Astrocyte of the hippocampus (primary cell): ENCODE measurements around the gene BAIAP2.
"Not testable (repeated sequence)": the region's sequence is repeated elsewhere in the genome, so short reads cannot be mapped to it uniquely, and the experiment has no call there.

ENCODE experiments used
- DNase-seq: peaks from one replicate; pipeline ENCODE4 v3.0.0; 2011; ENCODE audit warnings: low read depth, low spot score

The BAIAP2 gene

DNA sequence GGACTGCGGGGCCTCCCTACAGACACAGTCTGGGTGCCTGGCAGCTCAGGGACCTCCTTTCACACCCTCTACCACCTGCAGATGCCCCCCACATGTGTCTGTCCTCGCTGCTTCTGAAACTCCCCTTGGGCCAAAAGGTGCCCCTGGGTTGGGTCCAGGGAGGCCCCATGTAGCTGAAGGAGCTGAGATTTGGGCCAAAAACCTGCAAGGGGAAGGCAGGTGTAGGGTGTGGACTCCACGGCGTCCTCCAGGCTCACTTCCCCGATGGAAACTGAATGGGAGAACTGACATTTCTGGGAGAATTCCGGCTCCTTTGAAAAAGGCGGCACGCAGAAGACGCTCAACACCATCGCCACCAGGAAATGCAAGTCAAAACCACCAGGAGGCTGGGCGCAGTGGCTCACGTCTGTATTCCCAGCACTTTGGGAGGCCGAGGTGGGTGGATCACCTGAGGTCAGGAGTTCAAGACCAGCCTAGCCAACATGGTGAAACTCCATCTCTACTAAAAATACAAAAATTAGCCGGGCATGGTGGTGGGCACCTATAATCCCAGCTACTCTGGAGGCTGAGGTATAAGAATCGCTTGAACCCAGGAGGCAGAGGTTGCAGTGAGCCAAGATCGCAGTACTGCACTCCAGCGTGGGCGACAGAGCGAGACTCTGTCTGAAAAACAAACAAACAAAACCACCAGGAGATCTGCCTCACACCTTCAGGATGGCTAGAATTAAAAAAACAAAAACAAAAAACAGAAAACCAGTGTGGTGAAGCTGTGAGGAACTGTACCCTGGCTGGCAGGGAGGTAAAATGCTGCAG is 13.2 kb upstream of the BAIAP2 start:
- no peak for DNase-seq

DNA sequence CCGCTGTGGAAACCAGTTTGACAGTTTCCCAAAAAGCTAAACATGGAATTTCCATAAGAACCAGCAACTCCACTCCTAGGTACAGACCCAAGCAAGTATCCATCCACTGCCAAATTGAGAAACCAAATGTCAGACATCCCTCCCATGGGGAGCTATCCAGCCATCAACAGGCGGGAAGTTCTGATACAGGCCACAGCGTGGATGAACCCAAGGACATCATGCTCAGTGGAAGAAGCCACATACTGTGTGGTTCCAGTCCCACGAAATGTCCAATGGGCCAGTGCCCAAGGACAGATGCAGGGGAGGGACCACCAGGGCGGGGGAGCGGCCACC is 12.6 kb upstream of the BAIAP2 start:
- no peak for DNase-seq

DNA sequence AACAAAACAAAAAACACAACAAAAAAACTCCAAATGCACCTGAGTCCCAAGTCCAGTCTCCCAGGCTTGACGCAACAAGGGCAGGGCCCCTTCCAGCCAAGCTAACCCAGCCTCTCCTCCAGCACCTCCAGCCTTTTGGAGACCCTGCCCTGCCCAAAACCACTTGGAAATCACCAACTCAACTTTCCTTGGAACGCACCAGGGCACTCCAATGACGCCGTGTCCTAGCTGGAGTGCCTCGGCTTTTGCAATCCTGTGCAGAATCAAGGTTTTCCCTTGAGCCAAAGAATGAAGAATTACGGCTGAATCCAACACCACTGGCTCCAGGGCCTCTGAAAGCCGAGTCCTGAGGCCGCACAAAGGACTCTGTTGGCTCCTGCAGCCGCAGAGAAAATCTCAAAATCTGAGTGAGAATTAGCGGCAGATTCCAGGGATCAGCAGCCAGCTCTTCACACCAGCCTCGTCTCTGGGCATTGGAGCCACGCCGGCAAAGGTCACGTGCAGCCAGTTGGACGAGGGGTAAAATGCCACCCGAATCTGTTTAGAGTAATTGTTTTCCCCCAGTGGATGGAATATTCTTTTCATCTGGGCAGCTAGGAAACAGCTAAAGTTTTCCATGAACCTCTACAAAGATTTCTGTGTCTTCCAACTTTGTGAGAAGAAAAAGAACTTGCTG is 9.7 kb upstream of the BAIAP2 start:
- no peak for DNase-seq

DNA sequence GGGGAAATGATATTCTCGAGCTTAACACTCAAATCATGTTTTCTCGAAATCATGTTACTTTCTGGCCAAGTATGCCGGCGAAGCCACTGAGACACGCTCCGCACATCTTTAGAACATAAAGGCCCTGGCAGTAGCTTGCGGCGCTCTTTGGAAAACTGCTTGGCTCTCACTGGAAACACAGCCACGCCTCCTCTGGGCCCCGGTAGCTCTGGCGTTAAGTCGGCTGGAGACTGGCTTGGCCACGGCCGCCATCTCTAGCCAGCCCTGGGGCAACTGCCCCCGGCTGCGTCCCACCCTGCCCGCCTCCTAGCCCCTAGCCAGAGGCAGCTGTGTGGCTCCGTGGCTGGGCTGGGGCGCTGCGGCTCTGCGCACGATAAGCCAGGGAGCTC is 9.2 kb upstream of the BAIAP2 start:
- DNase-seq: peak; percentile 60

DNA sequence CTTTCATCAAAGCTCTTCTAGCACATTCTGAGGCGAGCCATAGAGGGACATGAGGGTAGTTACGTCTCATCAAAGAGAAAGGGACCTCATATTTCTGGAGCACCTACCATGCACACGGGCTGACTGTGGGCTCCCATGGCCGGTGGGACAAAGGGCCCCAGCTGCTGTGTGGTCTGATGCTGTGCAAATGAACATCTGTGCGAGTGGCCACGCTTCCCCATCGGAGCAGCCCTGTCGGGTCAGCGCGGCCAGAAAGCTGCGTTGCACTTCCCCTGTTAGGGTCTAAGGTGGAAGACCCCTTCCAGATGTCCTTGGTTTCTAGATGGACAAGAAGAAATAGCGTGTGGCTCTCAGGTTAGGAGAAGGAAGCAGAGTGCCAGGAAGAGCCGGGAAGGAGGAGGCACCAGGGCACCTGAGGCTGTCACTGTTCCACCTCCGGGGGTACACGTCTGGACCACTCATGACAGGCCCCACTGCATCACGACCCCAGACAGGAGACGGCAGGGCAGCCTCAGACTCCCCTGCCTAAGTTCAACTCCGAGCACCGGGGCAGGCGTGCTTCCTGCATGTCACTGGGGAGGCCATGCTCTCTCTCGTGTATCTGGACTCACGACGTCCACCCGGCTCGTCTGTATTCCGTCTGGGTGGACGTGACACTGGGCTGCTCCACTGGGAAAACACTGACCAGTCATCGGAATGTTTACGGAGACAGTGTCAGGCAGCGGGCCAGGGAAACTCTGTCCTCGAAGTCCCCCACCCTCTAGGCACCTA is 8.5 kb upstream of the BAIAP2 start:
- DNase-seq: no peak

DNA sequence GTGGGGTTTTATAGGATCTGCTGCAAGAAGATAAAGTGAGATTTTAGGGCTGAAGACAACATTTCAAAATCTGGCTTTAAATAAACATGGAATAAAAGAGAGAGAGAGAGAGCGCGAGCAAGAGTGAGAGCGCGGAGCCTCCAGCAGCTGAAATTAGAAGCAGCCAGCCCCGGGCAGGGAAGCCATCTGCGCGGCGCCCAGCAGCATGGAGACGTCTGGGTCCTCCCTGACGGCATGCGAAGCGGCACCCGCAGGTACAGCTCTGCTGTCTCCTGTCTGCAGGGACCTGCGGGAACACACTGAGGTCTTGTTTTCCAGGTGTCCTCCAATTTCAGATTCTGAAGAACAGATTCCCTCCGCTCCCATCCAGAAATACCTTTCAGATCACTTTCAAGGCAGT is 7.9 kb upstream of the BAIAP2 start:
- DNase-seq: no peak

DNA sequence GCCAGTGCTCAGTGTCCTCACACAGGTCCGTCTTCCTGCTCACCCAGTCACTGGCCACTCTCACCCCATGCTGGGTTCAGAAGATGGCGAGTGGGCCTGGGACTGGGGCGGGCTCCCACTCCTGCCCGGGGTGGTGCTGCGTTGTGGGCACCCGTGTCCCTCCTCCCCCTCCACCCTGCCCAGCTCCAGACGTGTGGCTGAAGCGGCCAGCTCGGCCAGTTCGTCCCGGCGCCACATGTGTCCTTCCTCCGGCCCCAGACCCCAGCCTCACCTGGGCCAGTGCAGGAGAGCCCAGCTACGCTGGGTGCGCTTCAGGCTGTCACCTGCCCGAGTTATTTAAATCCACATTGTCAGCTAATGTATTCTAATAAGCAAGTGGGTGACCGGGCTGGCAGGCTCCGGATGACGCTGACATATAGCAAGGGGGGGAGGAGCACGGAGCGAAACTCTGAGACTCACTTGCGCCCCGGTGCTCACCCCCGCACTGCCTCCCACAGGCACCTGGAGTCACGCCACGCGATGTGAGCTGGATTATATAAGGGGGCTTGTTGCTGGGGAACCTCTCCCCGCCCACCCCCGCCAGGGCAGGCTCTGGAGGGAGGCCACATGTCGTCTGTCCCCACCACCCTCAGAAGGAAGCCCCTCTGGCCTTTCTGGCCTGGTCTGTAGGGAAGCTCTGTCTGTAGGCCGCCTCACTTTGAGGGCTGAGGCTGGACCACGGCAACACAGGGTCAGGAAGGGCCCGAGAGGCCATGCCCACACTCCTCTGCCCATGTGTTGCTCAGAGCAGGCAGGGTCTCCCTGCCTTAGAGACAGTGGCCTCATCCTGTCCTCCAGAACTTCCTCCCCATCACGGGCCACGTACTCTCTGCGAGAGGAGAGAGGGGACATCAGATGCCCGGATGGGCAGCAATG is 7.1 kb upstream of the BAIAP2 start:
- no peak for DNase-seq

DNA sequence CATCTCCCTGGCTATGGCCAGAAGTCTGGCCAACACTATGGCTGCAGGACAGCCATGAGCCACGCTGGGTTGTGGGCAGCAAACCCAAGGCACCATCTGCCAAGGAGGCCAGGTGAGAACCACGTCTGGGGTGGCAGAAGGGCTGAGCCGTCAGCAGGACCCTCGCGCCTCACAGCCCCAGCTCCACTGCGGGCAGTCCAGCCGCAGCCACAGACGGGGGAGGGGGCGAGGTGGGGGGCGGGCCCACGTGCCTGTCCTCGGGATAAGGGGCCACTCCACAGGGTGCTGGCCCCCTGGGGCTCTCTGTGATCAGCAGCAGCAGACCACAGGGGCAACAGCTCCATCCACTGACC is 6.5 kb upstream of the BAIAP2 start:
- no peak for DNase-seq

DNA sequence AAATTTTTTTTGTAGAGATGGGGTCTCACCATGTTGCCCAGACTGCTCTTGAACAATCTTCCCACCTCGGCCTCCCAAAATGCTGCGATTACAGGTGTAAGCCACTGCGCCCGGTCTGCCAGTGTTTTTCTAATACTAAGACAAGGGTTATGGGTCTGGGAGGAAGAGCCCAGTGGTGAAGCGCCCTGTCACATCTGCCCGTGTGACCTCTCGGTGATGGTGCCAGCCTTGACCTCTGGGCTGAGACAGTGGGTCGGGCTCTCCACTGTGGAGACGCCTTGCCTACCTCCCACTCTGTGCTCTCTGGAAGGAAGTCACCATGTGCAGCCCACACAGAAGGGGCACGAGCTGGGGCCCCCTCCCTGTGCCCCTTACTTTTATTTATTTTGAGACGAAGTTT is 5.1 kb upstream of the BAIAP2 start:
- DNase-seq: no peak

DNA sequence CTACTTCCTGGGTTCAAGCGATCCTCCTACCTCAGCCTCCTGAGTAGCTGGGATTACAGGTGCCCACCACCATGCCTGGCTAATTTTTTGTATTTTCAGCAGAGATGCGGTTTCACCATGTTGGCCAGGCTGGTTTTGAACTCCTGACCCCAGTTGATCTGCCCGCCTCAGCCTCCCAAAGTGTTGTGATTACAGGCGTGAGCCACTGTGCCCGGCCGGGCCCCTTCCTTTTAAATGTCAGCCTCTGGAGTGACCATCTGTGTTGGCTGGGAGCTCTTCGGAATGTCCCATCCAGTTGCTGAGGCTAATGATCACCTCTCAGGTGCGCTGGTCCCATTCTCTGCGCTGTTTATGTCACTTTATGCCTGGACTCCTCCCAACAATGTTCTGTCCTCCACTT is 4.6 kb upstream of the BAIAP2 start:
- not testable (repeated sequence) for DNase-seq

DNA sequence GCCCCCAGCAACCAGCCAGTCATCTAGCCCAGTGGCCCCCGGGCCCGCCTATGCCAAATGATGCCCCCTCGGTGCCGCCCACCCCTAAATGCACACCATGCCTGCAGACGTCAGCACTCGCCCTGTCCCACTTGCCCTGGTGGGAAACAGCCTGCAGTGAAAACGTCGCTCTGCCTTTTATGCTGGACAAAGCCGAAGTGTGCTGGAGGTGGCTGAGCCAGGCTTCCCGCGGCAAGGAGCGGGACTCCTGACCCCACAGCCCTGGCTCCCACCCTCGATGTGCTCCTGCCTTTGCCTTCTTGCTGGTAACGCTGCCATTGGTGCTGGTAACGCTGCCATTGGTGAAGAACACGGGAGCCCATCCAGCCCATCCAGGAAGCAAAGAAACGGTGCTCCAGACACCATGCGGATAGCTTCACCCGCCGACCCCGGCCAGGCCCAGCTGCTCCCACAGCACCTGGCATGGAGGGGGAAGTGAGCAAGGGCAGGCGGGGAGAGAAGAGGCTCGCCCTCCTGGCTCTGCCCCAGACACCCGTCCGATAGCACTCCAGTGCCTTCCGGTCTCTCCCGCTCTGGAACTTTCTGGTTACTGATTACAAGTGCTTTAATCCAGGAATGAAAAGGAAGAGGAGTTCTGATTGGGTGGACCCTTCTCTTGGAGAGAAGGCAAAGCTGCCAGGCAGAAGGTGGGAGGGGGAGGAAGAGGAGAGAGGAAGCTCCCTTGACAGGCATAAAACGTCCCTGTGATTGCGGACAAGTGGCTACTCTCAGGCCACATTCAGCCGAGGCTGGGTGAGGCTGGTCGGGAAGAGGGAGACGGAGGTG is 4.0 kb upstream of the BAIAP2 start:
- DNase-seq: no peak

DNA sequence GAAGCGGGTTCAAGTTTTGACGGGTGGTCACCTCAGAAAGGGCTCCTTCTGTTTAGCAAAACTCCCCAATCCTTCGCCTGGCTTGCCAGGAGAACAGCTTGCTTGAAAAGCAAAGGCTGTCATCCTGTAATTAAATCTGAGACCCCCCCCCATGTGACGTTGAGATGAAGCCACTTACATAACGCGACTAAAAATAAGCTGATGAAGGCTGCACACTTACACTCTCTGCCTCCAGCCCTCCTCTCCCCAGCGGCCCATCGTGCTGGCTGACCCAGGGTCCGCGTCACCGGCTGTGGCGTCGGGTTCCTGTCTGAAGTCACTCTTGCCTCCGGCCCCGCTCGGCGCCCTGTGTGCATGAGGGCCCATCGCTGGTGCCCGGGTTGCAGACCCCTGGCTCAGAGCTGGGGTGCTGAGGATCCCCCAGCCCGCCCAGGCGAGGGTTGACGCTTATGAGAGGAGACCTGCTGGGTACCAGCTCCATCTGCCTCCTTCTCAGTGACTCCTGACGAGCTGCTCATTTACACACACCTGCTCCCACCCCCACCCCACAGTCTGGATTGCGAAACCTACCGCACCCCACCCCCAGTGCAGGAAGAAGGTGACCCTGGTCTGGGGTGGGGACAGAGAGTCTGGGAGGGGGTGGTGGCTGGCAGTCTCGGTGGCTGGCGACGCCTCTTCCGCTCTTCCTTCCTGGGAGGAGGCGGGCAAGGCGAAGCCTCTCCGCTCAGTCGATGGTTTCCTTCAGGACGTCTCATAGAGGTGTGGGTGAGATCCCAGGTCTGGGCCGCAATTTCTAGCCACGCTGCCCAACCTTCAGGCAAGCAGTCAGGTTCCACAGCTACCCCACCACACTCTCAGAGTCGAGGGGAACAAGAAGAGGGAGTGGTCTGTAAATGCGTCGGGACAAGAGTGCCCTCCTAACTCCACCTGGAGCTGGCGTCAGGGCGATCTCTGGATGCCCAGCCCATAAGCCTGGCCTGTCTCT is 3.1 kb upstream of the BAIAP2 start:
- DNase-seq: no peak

DNA sequence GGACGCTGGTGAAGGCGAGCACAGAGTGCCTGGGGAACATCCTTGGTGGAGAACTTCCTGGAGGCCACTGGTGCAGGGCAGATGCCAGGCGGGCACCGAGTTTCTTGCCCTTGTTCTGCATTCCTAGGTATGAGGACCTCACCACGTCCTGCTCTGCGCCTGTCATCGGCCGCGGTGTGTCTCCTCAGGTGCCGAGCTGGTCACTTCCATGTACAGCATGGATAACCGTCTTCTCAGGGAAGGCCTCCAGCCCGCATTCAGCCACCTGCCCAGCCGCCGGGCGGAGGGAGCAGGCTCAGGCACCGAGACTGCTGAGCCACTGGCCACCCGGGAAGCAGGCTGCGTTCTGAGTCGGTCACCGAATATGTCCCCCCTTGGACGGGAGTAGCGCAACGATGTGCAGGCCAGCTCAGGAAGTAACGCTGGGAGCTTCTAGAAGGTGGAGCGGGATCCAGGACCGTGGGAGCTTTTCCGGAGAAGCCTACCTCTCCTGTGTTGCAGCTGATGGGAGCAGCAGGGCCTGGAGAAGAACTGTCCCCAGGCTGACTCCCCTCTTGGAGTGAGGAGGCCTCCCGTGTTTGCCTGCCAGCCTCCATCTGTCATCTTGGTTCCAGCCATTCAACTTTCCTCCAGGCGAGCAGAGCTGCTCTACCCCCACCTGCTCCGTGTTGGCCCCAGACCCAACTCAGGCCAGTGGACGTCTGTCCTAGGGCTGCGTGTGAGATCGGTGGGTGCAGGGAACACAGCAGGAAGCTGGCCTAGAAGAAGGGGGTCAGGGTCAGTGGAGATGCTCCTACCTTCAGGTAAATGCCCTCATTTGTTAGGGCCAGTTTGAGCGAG is 2.1 kb upstream of the BAIAP2 start:
- DNase-seq: no peak

DNA sequence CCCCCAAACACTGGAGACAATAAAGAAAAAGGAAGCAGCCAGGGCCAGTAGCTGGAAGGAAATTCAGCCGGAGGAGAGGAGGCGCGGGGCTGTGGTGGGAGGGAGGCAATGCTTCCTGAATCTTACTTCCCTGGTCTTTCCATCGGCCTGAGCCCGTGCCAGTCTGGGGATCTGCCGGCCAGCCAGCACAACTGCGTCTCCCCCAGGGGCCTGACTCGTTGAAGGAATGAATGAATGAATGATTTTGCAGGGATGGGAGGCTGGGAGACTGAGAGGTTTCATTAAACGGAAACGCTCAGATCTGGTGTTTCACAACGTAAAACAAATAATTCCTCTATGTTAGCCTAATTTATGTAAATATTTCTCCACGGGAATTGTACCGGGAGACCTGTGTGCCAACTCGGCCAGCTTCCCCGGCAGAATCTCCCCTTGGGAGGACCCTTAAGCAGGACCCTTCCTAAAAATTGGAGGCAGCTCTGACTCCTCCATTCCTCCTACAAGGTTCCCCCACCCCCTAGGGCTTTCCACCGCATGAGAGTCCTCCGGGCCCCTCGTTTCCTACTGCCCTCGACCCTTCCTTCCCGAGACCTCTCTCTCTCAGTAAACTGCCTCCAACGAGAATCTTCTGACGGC is 1.3 kb upstream of the BAIAP2 start:
- no peak for DNase-seq

DNA sequence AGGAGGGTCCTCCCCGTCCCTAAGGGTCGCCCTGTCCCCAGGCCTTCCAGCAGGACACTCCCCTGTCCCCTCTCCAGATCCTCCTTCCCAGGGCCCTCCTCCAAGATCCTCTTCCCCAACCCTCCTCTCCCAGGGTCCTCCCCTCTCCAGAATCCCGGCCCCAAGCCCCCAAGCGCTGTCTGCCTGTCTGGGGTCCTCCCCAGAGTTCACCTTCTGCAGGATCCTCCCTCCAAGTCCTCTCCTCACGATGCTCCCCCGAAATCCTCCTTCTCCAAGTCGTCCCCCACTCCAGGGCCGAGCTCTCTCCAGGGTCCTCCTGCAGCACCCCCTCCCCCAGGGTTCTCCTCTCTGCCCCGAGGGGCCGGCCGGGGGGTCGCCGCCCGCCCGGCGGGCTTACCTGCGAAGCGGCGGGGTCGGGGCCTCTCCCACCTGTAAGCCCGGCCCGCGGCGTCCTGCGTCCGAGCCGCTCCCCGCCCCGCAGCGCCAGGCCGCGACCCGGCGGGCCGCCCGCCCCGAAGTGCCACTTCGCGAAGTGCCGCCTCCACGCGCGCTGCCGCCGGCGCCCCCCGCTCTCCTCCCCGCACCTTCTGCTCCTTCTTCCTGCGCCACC is 678 bp upstream of the BAIAP2 start:
- DNase-seq: peak; percentile 44

DNA sequence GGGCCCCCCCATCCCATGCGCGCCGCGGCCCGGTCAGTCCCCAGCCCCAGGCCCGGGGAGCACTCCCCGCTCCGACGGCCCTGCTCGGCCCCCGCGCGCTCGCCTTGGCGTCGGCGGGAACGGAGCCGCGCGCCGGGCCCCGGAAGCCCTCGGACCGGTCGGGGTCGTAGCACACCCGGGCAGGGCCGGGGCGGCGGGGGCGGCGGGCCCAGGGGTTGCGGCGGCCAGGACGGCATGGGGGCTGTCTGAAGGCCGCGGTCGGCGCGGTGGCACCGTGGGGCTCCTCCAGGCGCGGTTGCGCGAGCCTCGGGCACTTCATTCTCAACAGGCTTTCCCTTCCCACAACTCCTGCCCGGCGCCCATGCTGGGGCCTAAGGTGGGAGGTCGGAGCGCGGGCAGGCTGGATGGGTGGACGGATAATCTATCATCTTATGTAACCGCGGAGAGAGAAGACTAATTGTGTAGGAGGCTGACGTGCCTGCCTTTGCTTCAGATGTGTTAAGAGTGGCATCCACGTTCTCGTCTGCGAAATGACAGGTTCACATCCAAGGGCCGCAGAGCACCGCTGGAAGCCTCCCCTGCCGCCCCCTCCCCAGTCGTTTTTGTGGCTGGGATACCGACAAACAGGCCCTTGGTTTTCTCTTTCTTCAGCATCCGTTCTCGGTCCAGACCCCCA is 708 bp downstream of the BAIAP2 start:
- DNase-seq: peak; percentile 67

DNA sequence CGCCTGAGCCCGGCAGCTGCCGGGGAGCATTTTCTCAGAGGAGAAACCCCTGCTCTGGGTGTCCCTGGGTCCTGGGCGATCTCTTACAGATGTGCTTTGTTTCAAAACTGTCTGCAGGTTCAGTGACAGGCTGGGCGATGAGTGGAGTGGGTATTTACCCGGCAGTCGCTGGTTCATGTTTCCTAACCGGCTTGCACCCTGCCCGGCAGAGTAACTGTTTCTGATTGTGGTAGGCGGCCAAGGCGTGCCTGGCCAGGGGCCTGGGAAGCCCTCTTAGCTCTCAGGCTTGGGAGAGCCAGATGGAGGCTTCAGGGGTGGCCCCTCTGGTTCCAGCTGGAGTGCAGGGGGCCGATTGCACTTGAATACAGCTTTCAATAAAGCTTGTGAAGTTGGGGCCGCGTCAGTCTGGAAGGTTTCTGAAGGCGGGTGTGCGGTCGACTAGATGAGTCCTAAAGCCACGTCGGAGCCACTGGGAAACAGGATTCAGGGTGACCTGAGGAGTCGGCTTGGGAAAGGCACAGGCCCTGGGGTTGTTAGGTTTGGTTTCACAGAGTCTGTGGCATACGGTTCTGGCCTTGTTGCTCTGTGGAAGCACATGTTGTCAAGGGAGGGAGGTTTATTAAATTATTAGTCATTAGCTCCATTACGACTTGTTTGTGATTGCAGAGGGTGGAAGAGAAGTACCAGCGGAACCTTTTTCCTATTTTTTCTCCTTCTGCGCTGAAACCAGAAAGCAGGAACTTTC is 1.4 kb downstream of the BAIAP2 start:
- DNase-seq: peak; percentile 60
